Thymus (tissue), 2 donors: ENCODE results near the gene TTPAL. TPM values are rescaled to one million over a fixed set of nuclear protein-coding genes. Genes with fewer than 3 reads are reported as not detected.

Experiments used
- polyA plus RNA-seq: library from polyadenylated mRNA; stranded (reverse); fragments of 200-250 nt; gene quantifications from one replicate; pipeline ENCODE4 v1.2.3, GENCODE V29; 2013
- total RNA-seq: library from RNA; stranded (reverse); fragments of 120-200 nt; gene quantifications from one replicate; pipeline ENCODE4 v1.2.4, GENCODE V29; 2013
- donor health status: healthy.

The TTPAL gene
- total and polyA plus RNA-seq, 2 donors = 4.1 to 8.7 TPM

Other genes starting within 250 kb of the TTPAL start
- under 0.01 TPM for gene GDAP1L1, start 228.6 kb upstream of the TTPAL start, total RNA-seq
- 0.09 TPM for gene GDAP1L1, start 228.6 kb upstream of the TTPAL start, polyA plus RNA-seq
- 1.7 TPM for gene FITM2, start 164.7 kb upstream of the TTPAL start, total RNA-seq
- gene FITM2, start 164.7 kb upstream of the TTPAL start, polyA plus RNA-seq = 2.6 TPM
- gene R3HDML, start 138.8 kb upstream of the TTPAL start, total RNA-seq = not detected
- 0.05 TPM for gene R3HDML, start 138.8 kb upstream of the TTPAL start, polyA plus RNA-seq
- 0.05 TPM for gene HNF4A, start 120.2 kb upstream of the TTPAL start, total RNA-seq
- gene HNF4A, start 120.2 kb upstream of the TTPAL start, polyA plus RNA-seq = 0.16 TPM
- 34.8 TPM for gene SERINC3, start 46.2 kb downstream of the TTPAL start, total RNA-seq
- gene SERINC3, start 46.2 kb downstream of the TTPAL start, polyA plus RNA-seq = 51.2 TPM
- 27.7 TPM for gene PKIG, start 106.7 kb downstream of the TTPAL start, total RNA-seq
- 41.7 TPM for gene PKIG, start 106.7 kb downstream of the TTPAL start, polyA plus RNA-seq
- 296 TPM for gene ADA, start 175.8 kb downstream of the TTPAL start, total RNA-seq
- 61.1 TPM for gene ADA, start 175.8 kb downstream of the TTPAL start, polyA plus RNA-seq
- gene CCN5, start 239.5 kb downstream of the TTPAL start, total RNA-seq = 0.05 TPM
- 3.5 TPM for gene CCN5, start 239.5 kb downstream of the TTPAL start, polyA plus RNA-seq